Stimulated activated naive CD4-positive, alpha-beta T cell (primary cell): ENCODE data around the gene NR2E3.
"Not testable (repeated sequence)": the region's sequence is repeated elsewhere in the genome, so short reads cannot be mapped to it uniquely, and the experiment has no call there.

ENCODE experiments used
- DNase-seq, 6 experiments: peaks; one replicate each; lab custom pipeline; 2025; lab: John Stamatoyannopoulos, UW

NR2E3 gene

DNA sequence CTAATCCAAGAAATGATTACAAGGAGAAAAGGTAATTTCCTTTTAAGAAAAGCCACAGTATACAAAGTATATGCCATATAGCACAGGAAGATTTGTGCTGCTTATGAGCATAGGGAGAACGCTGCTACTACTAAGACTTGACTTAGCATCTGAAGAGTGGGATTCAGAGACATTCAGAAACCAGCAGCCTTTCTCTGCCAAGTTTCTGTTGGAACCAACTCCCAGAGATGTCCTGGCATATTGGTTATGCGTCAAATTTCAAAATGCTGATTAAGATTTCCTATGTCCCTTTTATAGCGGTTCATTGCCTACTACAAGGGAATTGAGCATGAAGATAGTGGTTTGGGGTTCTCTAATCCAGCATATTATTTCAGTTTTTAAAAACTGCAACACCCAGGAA, 4.9 kb downstream of the NR2E3 start:
- no peak for DNase-seq

DNA sequence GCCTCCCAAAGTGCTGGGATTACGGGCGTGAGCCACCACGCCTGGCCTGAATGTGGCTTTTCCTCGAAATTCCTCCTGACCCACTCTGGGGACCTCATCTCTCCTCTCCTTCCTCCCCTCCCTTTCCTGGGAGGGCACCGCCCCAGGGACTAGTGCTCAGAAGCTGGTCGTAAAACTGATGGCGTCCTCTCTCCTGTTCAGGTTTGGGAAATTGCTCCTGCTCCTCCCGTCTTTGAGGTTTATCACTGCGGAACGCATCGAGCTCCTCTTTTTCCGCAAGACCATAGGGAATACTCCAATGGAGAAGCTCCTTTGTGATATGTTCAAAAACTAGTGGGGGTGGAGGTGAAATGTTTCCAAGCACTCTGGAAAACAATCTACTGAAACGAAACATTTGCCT, 7.0 kb downstream of the NR2E3 start:
- DNase-seq: no peak

DNA sequence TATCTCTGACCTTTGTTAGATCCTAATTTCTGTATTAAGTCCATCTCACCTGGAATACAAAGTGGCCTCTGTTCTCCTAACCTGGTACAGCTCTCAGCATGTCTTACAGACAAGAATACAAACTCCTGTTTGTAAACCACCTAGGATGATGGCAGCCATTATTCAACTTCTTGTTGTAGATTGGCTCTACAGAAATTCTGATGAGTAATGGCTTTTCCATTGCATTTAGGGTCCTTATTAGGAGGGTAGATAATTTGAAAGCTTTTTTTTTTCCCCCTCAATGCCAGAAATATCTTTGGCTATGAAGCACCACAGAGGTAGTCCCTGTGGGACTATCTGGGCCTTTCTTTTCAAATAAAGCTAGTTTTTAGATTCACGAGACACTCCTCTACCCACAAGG, 9.8 kb downstream of the NR2E3 start:
- no peak for DNase-seq

DNA sequence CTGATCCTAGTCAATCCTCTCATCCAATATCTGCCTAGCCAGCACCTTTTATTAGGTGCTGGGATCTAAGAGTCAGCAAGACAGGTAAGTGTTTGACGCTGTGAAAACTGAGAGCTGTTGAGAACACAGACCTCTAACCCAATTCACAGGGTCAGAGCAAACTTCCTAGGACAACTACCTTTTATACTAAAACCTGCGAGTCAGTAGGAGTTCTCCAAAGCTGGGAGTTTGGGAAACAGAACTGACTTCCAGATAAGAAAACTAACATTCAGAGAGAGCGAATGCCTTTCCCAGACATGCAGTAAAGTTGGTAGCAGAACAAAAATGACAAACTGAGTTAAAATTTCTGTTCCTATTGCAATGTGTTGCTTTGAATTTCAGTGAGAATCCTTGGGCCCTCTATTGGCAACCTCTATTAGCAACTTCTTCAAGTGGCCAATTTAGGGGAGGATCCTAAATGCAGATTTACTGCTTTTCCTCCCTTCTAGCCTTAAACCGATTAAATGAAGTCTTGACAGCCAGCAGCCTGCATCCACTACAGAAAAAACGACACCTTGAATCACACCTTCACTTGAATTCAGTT, 11.3 kb downstream of the NR2E3 start:
- DNase-seq: no peak

GRCh38 chr15:71822890-71823630, 12.7 kb downstream of the NR2E3 start:
- no peak for DNase-seq

GRCh38 chr15:71823801-71824200, 13.4 kb downstream of the NR2E3 start:
- DNase-seq: no peak

GRCh38 chr15:71825021-71825730, 14.8 kb downstream of the NR2E3 start:
- DNase-seq: no peak

GRCh38 chr15:71826196-71826595, 15.8 kb downstream of the NR2E3 start:
- DNase-seq: no peak

DNA sequence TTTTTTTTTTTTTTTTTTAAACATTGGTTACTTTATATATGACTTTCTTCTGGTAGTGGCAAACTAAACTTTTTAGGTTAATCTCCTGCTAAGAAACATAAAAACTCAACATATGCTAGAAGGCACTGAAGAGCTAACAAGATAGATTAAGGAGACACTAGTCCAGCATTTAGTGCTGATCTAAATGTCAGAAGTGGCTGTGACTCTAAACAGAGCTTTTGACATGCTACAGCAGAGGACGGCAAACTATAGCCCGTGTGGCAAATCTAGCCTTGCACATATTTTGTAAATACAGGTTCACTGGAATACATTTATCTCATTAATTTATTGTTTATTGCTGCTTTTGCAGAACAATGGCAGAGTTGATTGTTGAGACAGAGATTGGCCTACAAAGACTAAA, 20.6 kb downstream of the NR2E3 start:
- no peak for DNase-seq

GRCh38 chr15:71841563-71841962, 31.2 kb downstream of the NR2E3 start:
- DNase-seq: no peak

DNA sequence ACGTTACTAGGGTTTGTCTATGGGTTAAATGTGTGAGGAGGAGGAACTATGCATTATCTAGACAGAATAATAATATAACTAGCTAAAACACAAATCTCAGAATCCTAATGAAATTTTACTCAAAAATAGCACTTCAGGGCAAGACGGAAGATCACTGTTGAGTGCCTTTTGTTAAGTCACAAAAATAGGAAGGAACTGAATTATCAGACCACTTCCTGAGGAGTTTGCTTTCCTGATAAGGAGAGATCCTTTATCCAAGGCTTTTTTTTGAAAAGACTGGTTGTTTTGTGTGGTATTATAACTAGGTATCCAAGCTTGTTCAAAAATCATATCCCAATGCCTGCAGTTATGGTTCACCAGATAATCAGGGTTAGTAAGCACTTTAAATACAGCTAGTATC, 34.6 kb downstream of the NR2E3 start:
- DNase-seq: no peak

DNA sequence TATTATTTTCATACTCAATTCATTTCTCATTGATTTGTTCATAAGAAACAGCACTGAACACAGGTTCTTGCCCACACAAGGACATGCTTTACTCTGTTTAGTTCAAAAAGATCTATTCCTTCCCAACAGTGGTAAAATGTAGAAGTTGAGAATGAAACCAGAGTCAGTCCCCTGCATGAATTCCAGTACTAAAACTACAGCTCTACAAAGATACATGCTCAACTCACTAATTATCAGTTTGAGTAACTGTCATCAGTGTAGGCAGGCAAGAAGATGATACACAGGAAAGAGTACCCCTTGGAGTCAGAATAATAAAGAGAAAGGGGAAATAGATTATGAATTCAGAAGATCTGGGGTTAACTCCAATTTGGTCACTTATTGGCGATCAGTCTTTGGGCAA, 43.2 kb downstream of the NR2E3 start:
- DNase-seq: no peak

DNA sequence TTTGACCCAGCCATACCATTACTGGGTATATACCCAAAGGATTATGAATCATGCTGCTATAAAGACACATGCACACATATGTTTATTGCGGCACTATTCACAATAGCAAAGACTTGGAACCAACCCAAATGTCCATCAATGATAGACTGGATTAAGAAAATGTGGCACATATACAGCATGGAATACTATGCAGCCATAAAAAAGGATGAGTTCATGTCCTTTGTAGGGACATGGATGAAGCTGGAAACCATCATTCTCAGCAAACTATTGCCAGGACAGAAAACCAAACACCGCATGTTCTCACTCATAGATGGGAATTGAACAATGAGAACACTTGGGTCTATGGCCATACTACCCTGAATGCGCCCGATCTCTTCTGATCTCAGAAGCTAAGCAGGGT, 47.9 kb downstream of the NR2E3 start:
- not testable (repeated sequence) for DNase-seq
